IMR-90 (cell line): ENCODE measurements around the gene CCSER2. TPM values are rescaled to one million over a fixed set of nuclear protein-coding genes. Genes with fewer than 3 reads are reported as not detected.
A peak's percentile ranks its signal among the peaks of the same experiment; 100 is the strongest.

Experiments
- ATAC-seq: fragments of 200-7000 bp; cut with Tn5 transposase; 2 replicates; pipeline ENCODE4 v1.9.1; 2020; ENCODE audit warnings: low read depth, mild to moderate bottlenecking, moderate library complexity
- BruUV-seq: library from RNA; stranded (reverse); fragments of 400-500 nt; replicated peaks from 2 replicates; lab custom pipeline; 2021; lab: Mats Ljungman, UMichigan
- CTCF ChIA-PET: fragments of 300-600 bp; formaldehyde crosslinking; extraction: SDS; loops from one replicate; lab custom pipeline; 2021; ENCODE audit warnings: antibody characterized with exemption; lab: Yijun Ruan, JAX
- POLR2A ChIA-PET: fragments of 300-600 bp; sonication (Branson Sonifier 250); formaldehyde crosslinking; loops from one replicate; lab custom pipeline; 2022; ENCODE audit warnings: antibody characterized with exemption; ENCODE audit not compliant: unreplicated experiment; lab: Charles Lee
- DNase-seq: peaks from one replicate; pipeline ENCODE4 v3.0.0; 2013
- H2AFZ ChIP-seq: replicated peaks from 2 replicates; pipeline ENCODE3; 2013; ENCODE audit warnings: low read length, mild to moderate bottlenecking; ENCODE audit not compliant: poor library complexity
- H2AK5ac ChIP-seq: 2 replicates; pipeline ENCODE4 v1.6.1; 2013; ENCODE audit warnings: low read depth, low read length, inconsistent platforms
- H2AK9ac ChIP-seq: replicated peaks from 2 replicates; pipeline ENCODE3; 2013; ENCODE audit warnings: mild to moderate bottlenecking, low read depth, low read length, moderate library complexity; ENCODE audit not compliant: poor library complexity
- H2BK120ac ChIP-seq: 2 replicates; pipeline ENCODE4 v1.6.1; 2013; ENCODE audit warnings: low read depth, low read length, inconsistent platforms
- H2BK15ac ChIP-seq: 3 replicates; pipeline ENCODE4 v1.6.1; 2013; ENCODE audit warnings: low read depth, low read length, inconsistent platforms
- H2BK20ac ChIP-seq: 2 replicates; pipeline ENCODE4 v1.6.1; 2013; ENCODE audit warnings: low read depth, mild to moderate bottlenecking, inconsistent platforms, low read length, moderate library complexity
- H2BK5ac ChIP-seq: 2 replicates; pipeline ENCODE4 v1.6.1; 2013; ENCODE audit warnings: mild to moderate bottlenecking, low read depth, low read length, inconsistent platforms; ENCODE audit not compliant: poor library complexity, severe bottlenecking
- H3K14ac ChIP-seq: replicated peaks from 2 replicates; pipeline ENCODE4 v1.6.1; 2013; ENCODE audit warnings: low read depth, low read length, inconsistent platforms
- H3K18ac ChIP-seq: 2 replicates; pipeline ENCODE4 v1.6.1; 2013; ENCODE audit warnings: low read depth, low read length, control low read depth
- H3K23ac ChIP-seq: 2 replicates; pipeline ENCODE4 v1.6.1; 2013; ENCODE audit warnings: low read depth, low read length, inconsistent platforms
- H3K27ac ChIP-seq: 2 replicates; pipeline ENCODE4 v1.5.1; 2013; ENCODE audit warnings: mild to moderate bottlenecking, control low read depth, low read length; ENCODE audit not compliant: insufficient read depth
- H3K27me3 ChIP-seq: 2 replicates; pipeline ENCODE4 v1.6.1; 2013; ENCODE audit warnings: low read length; ENCODE audit not compliant: control insufficient read depth, insufficient read depth
- H3K36me3 ChIP-seq: 2 replicates; pipeline ENCODE4 v1.6.1; 2013; ENCODE audit warnings: low read length, mixed read lengths; ENCODE audit not compliant: control insufficient read depth, insufficient read depth
- H3K4ac ChIP-seq: 2 replicates; pipeline ENCODE4 v1.6.1; 2013; ENCODE audit warnings: low read depth, low read length, inconsistent platforms
- H3K4me1 ChIP-seq: 2 replicates; pipeline ENCODE4 v1.6.1; 2013; ENCODE audit warnings: low read length, mixed read lengths; ENCODE audit not compliant: control insufficient read depth, insufficient read depth
- H3K4me2 ChIP-seq: 2 replicates; pipeline ENCODE4 v1.6.1; 2013; ENCODE audit warnings: low read depth, mild to moderate bottlenecking, control low read depth, low read length, moderate library complexity
- H3K4me3 ChIP-seq: 2 replicates; pipeline ENCODE4 v1.5.1; 2013; ENCODE audit warnings: low read depth, mild to moderate bottlenecking, control low read depth, low read length, moderate library complexity; ENCODE audit not compliant: insufficient read depth
- H3K56ac ChIP-seq: 2 replicates; pipeline ENCODE4 v1.6.1; 2013; ENCODE audit warnings: low read length, inconsistent platforms; ENCODE audit not compliant: insufficient read depth; ENCODE audit errors: extremely low read depth
- H3K79me1 ChIP-seq, 2 experiments: 2 replicates each; pipeline ENCODE4 v1.6.1; 2013; ENCODE audit warnings: low read length in 2 of 2, inconsistent platforms in 1 of 2, low read depth in 1 of 2
- H3K9ac ChIP-seq: 2 replicates; pipeline ENCODE4 v1.6.1; 2013; ENCODE audit warnings: low read depth, low read length, control low read depth
- H3K9me1 ChIP-seq: 2 replicates; pipeline ENCODE4 v1.6.1; 2013; ENCODE audit warnings: low read length, inconsistent platforms; ENCODE audit not compliant: insufficient read depth
- H3K9me3 ChIP-seq: 2 replicates; pipeline ENCODE4 v1.6.1; 2013; ENCODE audit warnings: low read length; ENCODE audit not compliant: control insufficient read depth, insufficient read depth
- H4K20me1 ChIP-seq: 2 replicates; pipeline ENCODE4 v1.6.1; 2013; ENCODE audit warnings: low read length, inconsistent platforms; ENCODE audit not compliant: insufficient read depth
- H4K5ac ChIP-seq: 2 replicates; pipeline ENCODE4 v1.6.1; 2013; ENCODE audit warnings: mild to moderate bottlenecking, low read depth, low read length, control low read depth
- H4K8ac ChIP-seq, 2 experiments: 2 replicates each; pipeline ENCODE4 v1.6.1; 2013; ENCODE audit warnings: low read depth in 2 of 2, low read length in 2 of 2, control low read depth in 1 of 2, inconsistent platforms in 1 of 2
- H4K91ac ChIP-seq: 2 replicates; pipeline ENCODE4 v1.6.1; 2013; ENCODE audit warnings: low read depth, low read length, inconsistent platforms; ENCODE audit not compliant: insufficient read depth
- BHLHE40 ChIP-seq: fragments of 150-350 bp; IDR thresholded peaks from 2 replicates; pipeline ENCODE4 v1.6.1; 2016; ENCODE audit warnings: mild to moderate bottlenecking, low read depth, low read length
- CEBPB ChIP-seq: IDR thresholded peaks from 2 replicates; pipeline ENCODE4 v1.6.1; 2012; ENCODE audit warnings: low read depth, low read length, improper control_type of control experiment
- CTCF ChIP-seq: conservative IDR thresholded peaks from 2 replicates; pipeline ENCODE4 v1.5.1; 2012; ENCODE audit warnings: mild to moderate bottlenecking, low read depth, low read length, improper control_type of control experiment
- ELK1 ChIP-seq: fragments of 150-350 bp; IDR thresholded peaks from 2 replicates; pipeline ENCODE4 v1.6.1; 2016; ENCODE audit warnings: low read depth, mild to moderate bottlenecking, low read length, moderate library complexity, borderline replicate concordance
- FOS ChIP-seq: fragments of 150-350 bp; IDR thresholded peaks from 2 replicates; pipeline ENCODE4 v1.6.1; 2016; ENCODE audit warnings: low read depth, low read length
- MAFK ChIP-seq: IDR thresholded peaks from 2 replicates; pipeline ENCODE4 v1.6.1; 2012; ENCODE audit warnings: low read depth, low read length, improper control_type of control experiment
- MAZ ChIP-seq: IDR thresholded peaks from 2 replicates; pipeline ENCODE4 v1.6.1; 2012; ENCODE audit warnings: low read depth, mild to moderate bottlenecking, low read length, improper control_type of control experiment, moderate library complexity, borderline replicate concordance
- MXI1 ChIP-seq: IDR thresholded peaks from 2 replicates; pipeline ENCODE4 v1.6.1; 2012; ENCODE audit warnings: low read depth, mild to moderate bottlenecking, low read length, moderate library complexity, borderline replicate concordance
- NFE2L2 ChIP-seq: fragments of 150-350 bp; IDR thresholded peaks from 2 replicates; pipeline ENCODE4 v1.6.1; 2016; ENCODE audit warnings: low read depth, mild to moderate bottlenecking, low read length
- RAD21 ChIP-seq: IDR thresholded peaks from 2 replicates; pipeline ENCODE4 v1.6.1; 2012; ENCODE audit warnings: low read length, improper control_type of control experiment
- RCOR1 ChIP-seq: IDR thresholded peaks from 2 replicates; pipeline ENCODE4 v1.6.1; 2012; ENCODE audit warnings: mild to moderate bottlenecking, low read length, improper control_type of control experiment; ENCODE audit not compliant: insufficient replicate concordance
- RFX5 ChIP-seq: IDR thresholded peaks from 2 replicates; pipeline ENCODE4 v1.8.0; 2012; ENCODE audit warnings: low read depth, mild to moderate bottlenecking, low read length, moderate library complexity
- WGBS, 2 experiments: methylation state at CpG; one replicate each; pipeline versions ENCODE4 v1.1.5 to v1.1.7; 2013; ENCODE audit warnings: missing lambda C conversion rate in 2 of 2; ENCODE audit not compliant: insufficient read length in 1 of 2; ENCODE audit errors: extremely low coverage in 2 of 2; 5-methylcytosine and 5-hydroxymethylcytosine counted together
- dilution Hi-C: fragments of 300-500 bp; cut with HindIII; formaldehyde crosslinking; loops from one replicate; pipeline ENCODE4 v1.14.3; 2018; ENCODE audit warnings: low sequenced_read_pairs; ENCODE audit not compliant: unreplicated experiment
- in situ Hi-C: fragments of 300-500 bp; cut with MboI; formaldehyde crosslinking; loops from 3 replicates; pipeline ENCODE4 v1.14.3; 2019; ENCODE audit warnings: low sequenced_read_pairs, inconsistent platforms, mixed read lengths
- intact Hi-C: fragments of 100-400 bp; cut with micrococcal nuclease; formaldehyde crosslinking; loops from 2 replicates; pipeline ENCODE4 v1.10.0; 2022
- polyA plus RNA-seq, 3 experiments: library from polyadenylated mRNA; depleted of rRNA; stranded (reverse); fragments of >200 nt; gene quantifications; 2 replicates each; pipeline ENCODE4 v1.2.3, GENCODE V29; 2012; ENCODE audit warnings: low replicate concordance in 1 of 3
- total RNA-seq: library from RNA; depleted of rRNA; stranded (reverse); fragments of >200 nt; gene quantifications from 2 replicates; pipeline ENCODE4 v1.2.3, GENCODE V29; 2012

CCSER2 gene
- total and polyA plus RNA-seq, 2 of the 4 experiments (the other 2 are of a cell fraction) = 20.4 to 31.7 TPM

- no peak overlapping the region for H3K27ac ChIP-seq
- H3K4me2 ChIP-seq = peak overlapping the region; percentile 94
- intact Hi-C loops (loop anchor here (5.0 kb wide), 1 partner anchor 63 kb away; no protein-coding TSS in a partner anchor), dilution Hi-C loops (no loop called here), in situ Hi-C loops (no loop called here)
- H2AFZ ChIP-seq = no peak overlapping the region
- TF ChIP-seq RFX5 (no peak), CTCF (no peak), MXI1 (no peak), CEBPB (no peak), ELK1 (no peak), RCOR1 (no peak), BHLHE40 (no peak), NFE2L2 (no peak), FOS (no peak), MAFK (no peak), RAD21 (no peak), MAZ (no peak)
- no peak overlapping the region for H2AK5ac ChIP-seq
- CTCF ChIA-PET = interaction anchor here (1.0 kb wide), 1 partner anchor 207 kb away, joined by 4 read pairs; no protein-coding TSS in a partner anchor
- no peak overlapping the region for H4K91ac ChIP-seq
- H3K56ac ChIP-seq = no peak overlapping the region
- DNase-seq = no peak
- no CpG with 5 or more reads among the region's 7 CpGs for WGBS, 2 experiments
- no peak overlapping the region for H3K14ac ChIP-seq
- peak overlapping the region; percentile 96; the same call in 1 of the 2 replicates for H3K4me3 ChIP-seq
- H3K79me1 ChIP-seq = peaks cover 8 to 43% of the 10 kb centered on the region in 2 experiments; a peak in 3 of 4 replicates
- H3K23ac ChIP-seq = peak overlapping the region; percentile 44; the same call in 1 of the 2 replicates
- H3K4ac ChIP-seq = no peak overlapping the region
- no peak overlapping the region for H2BK120ac ChIP-seq
- no peak overlapping the region for H2AK9ac ChIP-seq
- no peak overlapping the region for H2BK15ac ChIP-seq
- no peak overlapping the region for H3K9ac ChIP-seq
- POLR2A ChIA-PET = no interaction called here
- H4K5ac ChIP-seq = no peak overlapping the region
- H4K8ac ChIP-seq = no peak overlapping the region
- peaks cover 38% of the 10 kb centered on the region; the same call in 1 of the 2 replicates for H4K20me1 ChIP-seq
- TSS peak; percentile 44 for BruUV-seq
- no peak overlapping the region for H2BK5ac ChIP-seq
- H3K4me1 ChIP-seq = peaks cover 6% of the 10 kb centered on the region
- no peaks in the 10 kb centered on the region for H3K9me3 ChIP-seq
- no peak for ATAC-seq
- H3K18ac ChIP-seq = no peak overlapping the region
- no peaks in the 10 kb centered on the region for H3K27me3 ChIP-seq
- H3K9me1 ChIP-seq = peaks cover 19% of the 10 kb centered on the region
- H2BK20ac ChIP-seq = no peak overlapping the region
- no peaks in the 10 kb centered on the region for H3K36me3 ChIP-seq
Measured at GRCh38 chr10:84329986-84330651, 1.7 kb downstream of the CCSER2 start.
